HepG2 (cell line): Measurements from ENCODE around the gene N4BP2. TPM values are rescaled to one million over a fixed set of nuclear protein-coding genes. Genes with fewer than 3 reads are reported as not detected.

ENCODE experiments used
- CAMTA2 ChIP-seq: sonication (generic); formaldehyde crosslinking; IDR thresholded peaks from 2 replicates; pipeline ENCODE4 v1.4.0; 2020; ENCODE audit warnings: mild to moderate bottlenecking, missing genetic modification reagents, borderline replicate concordance
- CREM ChIP-seq, 2 experiments: sonication (generic) in 1 of 2; formaldehyde crosslinking in 1 of 2; IDR thresholded peaks; 2 replicates each; pipeline versions ENCODE4 v1.4.0 to v1.6.1; 2016 to 2020; ENCODE audit warnings: antibody characterized with exemption in 1 of 2, mild to moderate bottlenecking in 1 of 2, missing genetic modification reagents in 1 of 2
- ELF3 ChIP-seq: IDR thresholded peaks from 2 replicates; pipeline ENCODE4 v1.6.1; 2016; ENCODE audit warnings: missing genetic modification reagents, missing compliant biosample characterization
- FOSL2 ChIP-seq: sonication (generic); formaldehyde crosslinking; IDR thresholded peaks from 2 replicates; pipeline ENCODE4 v1.4.0; 2020; ENCODE audit warnings: missing genetic modification reagents
- HDAC1 ChIP-seq: sonication (generic); formaldehyde crosslinking; IDR thresholded peaks from 2 replicates; pipeline ENCODE4 v1.5.1; 2020; ENCODE audit warnings: mild to moderate bottlenecking, missing genetic modification reagents
- HNF1A ChIP-seq, 2 experiments: sonication (generic) in 1 of 2; formaldehyde crosslinking in 1 of 2; IDR thresholded peaks; 2 replicates each; pipeline versions ENCODE4 v1.4.0 to v1.6.1; 2016 to 2020; ENCODE audit warnings: borderline replicate concordance in 1 of 2, low read depth in 1 of 2, mild to moderate bottlenecking in 1 of 2, missing genetic modification reagents in 1 of 2
- HOXA9 ChIP-seq: sonication (generic); formaldehyde crosslinking; IDR thresholded peaks from 2 replicates; pipeline ENCODE4 v1.8.1; 2022; ENCODE audit warnings: missing genetic modification reagents, mild to moderate bottlenecking, moderate library complexity, borderline replicate concordance
- ISL2 ChIP-seq: sonication (generic); formaldehyde crosslinking; IDR thresholded peaks from 2 replicates; pipeline ENCODE4 v1.5.0; 2020; ENCODE audit warnings: missing genetic modification reagents
- KDM6A ChIP-seq: IDR thresholded peaks from 2 replicates; pipeline ENCODE4 v1.6.1; 2016; ENCODE audit warnings: low read depth
- NCOA2 ChIP-seq: sonication (generic); formaldehyde crosslinking; IDR thresholded peaks from 2 replicates; pipeline ENCODE4 v1.8.0; 2022; ENCODE audit warnings: inconsistent platforms
- NR2F6 ChIP-seq, 2 experiments: IDR thresholded peaks; 2 replicates each; pipeline ENCODE4 v1.6.1; 2016; ENCODE audit warnings: antibody characterized with exemption in 1 of 2, mild to moderate bottlenecking in 1 of 2
- NR3C1 ChIP-seq: sonication (generic); formaldehyde crosslinking; IDR thresholded peaks from 2 replicates; pipeline ENCODE4 v1.4.0; 2020; ENCODE audit warnings: missing genetic modification reagents
- PAXIP1 ChIP-seq: sonication (generic); formaldehyde crosslinking; conservative IDR thresholded peaks from 2 replicates; pipeline ENCODE4 v1.4.0; 2020; ENCODE audit warnings: mild to moderate bottlenecking, missing genetic modification reagents, moderate library complexity
- POLR2G ChIP-seq: fragments of 200-400 bp; formaldehyde crosslinking; IDR thresholded peaks from 2 replicates; pipeline ENCODE4 v1.6.1; 2018; ENCODE audit warnings: mild to moderate bottlenecking, low read depth, low read length, moderate library complexity
- SALL1 ChIP-seq: sonication (generic); formaldehyde crosslinking; IDR thresholded peaks from 2 replicates; pipeline ENCODE4 v1.8.0; 2022; ENCODE audit warnings: mild to moderate bottlenecking, missing genetic modification reagents
- SIN3A ChIP-seq: IDR thresholded peaks from 2 replicates; pipeline ENCODE4 v1.6.1; 2011; ENCODE audit warnings: low read depth, mild to moderate bottlenecking, control low read depth, low read length, borderline replicate concordance
- SOX13 ChIP-seq, 3 experiments: fragments of 450-650 bp in 1 of 3; sonication (generic) in 1 of 3; formaldehyde crosslinking in 1 of 3; IDR thresholded peaks in 2 of 3; conservative IDR thresholded peaks in 1 of 3; 2 replicates each; pipeline versions ENCODE4 v1.5.0 to v1.6.1; 2016 to 2020; ENCODE audit warnings: antibody characterized with exemption in 1 of 3, mild to moderate bottlenecking in 1 of 3, missing compliant biosample characterization in 1 of 3, missing genetic modification reagents in 1 of 3, moderate library complexity in 1 of 3
- SOX5 ChIP-seq: IDR thresholded peaks from 2 replicates; pipeline ENCODE4 v1.6.1; 2016; ENCODE audit warnings: borderline replicate concordance
- ZNF12 ChIP-seq: sonication (generic); formaldehyde crosslinking; IDR thresholded peaks from 2 replicates; pipeline ENCODE4 v1.5.0; 2020; ENCODE audit warnings: missing genetic modification reagents
- ZNF331 ChIP-seq: sonication (generic); formaldehyde crosslinking; IDR thresholded peaks from 2 replicates; pipeline ENCODE4 v1.4.0; 2020; ENCODE audit warnings: missing genetic modification reagents
- polyA plus RNA-seq, 8 experiments: library from polyadenylated mRNA; depleted of rRNA in 3 of 8; stranded (reverse) in 7 of 8; unstranded in 1 of 8; fragments of >200 nt; fragmentation: Illumina TruSeq in 4 of 8; extraction: Trizol in 4 of 8; gene quantifications; 2 replicates each; pipeline versions ENCODE4 v1.2.1 to v1.2.3, GENCODE V29; 2011 to 2016; ENCODE audit warnings: low read depth in 4 of 8, missing spikeins in 1 of 8, mixed read lengths in 1 of 8; ENCODE audit not compliant: insufficient read depth in 1 of 8
- total RNA-seq, 5 experiments: library from RNA; depleted of rRNA; stranded (reverse); fragments of >200 nt; fragmentation: Illumina TruSeq; extraction: Trizol; gene quantifications; 2 replicates each; pipeline ENCODE4 v1.2.3, GENCODE V29; 2016; ENCODE audit warnings: low read depth in 1 of 5

Gene N4BP2
- total and polyA plus RNA-seq, 2 of the 13 experiments (the other 11 are each of a cell fraction or from before 2014, with no cell fraction given) = 5.6 to 12.9 TPM

DNA sequence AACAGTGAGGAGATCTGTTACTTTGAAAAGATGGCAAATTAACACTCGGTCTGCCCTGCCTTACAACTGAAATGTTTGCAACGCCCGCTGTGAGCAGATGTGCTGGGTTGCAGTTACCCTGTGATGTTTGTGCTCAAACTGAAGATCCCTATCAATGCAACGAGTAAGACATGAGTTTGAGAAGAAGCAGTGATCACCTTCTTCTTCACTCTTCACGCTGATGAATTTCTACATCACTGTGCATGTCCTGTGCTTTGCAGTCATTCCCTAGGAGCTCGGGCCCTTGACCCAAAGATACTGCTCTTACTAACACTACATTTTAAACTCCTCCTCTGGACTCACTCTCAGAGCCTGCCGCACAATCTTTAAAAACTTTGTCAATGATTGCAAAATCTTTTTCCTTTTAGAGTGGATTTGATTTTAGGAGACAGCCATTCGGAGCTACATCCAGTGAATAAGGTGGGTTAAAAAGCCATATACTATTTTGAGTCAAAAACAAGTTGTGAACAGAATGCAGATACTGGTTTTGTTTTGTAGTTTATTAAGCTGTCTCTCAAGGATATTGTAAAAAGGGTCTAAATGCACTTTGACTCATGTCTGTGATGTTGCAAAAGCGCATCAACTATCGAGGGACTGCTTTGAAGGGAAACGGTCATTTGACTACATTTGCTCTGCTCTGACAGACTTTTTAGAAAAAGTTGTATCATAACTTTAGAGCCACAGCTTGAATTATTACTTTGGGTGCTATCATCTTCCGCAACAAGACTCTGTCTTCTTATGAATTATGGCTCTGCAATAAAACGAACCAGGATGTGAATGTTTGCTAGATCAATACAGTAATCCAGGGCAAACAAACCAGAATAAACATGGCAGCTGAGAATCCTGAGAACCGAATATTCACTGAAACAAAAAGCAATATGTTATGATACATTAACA, 134.5 kb downstream of the N4BP2 start (continued):
- TF ChIP-seq PAXIP1 (peak; percentile 91), KDM6A (0 out of 2 replicates have a peak, but pooled peaks have one; percentile 30), HNF1A (IDR thresholded peaks at IDR 0.05; ENCODE audit: low read depth) (peak; percentile 55; the same call in 1 of the 2 replicates), HNF1A (CRISPR knock-in tag; IDR thresholded peaks at IDR 0.05; ENCODE audit: borderline replicate concordance) (no peak), SOX5 (peak; percentile 68; the same call in 1 of the 2 replicates), NCOA2 (CRISPR knock-in tag) (peak; percentile 80), CREM (IDR thresholded peaks at IDR 0.05) (peak; percentile 68; the same call in 1 of the 2 replicates), CREM (CRISPR knock-in tag; IDR thresholded peaks at IDR 0.05) (no peak), HOXA9 (peak; percentile 65; the same call in 1 of the 2 replicates), ISL2 (CRISPR knock-in tag) (peak; percentile 66; the same call in 1 of the 2 replicates), ZNF12 (CRISPR knock-in tag) (no peak), SIN3A (0 out of 2 replicates have a peak, but pooled peaks have one; percentile 41), ELF3 (CRISPR knock-in tag) (peak; percentile 84), NR2F6 (IDR thresholded peaks at IDR 0.05) (no peak; the same call in 1 of the 2 replicates), NR2F6 (CRISPR knock-in tag; IDR thresholded peaks at IDR 0.05) (peak; percentile 34; the same call in 1 of the 2 replicates), SALL1 (peak; percentile 83; the same call in 1 of the 2 replicates), NR3C1 (CRISPR knock-in tag) (no peak), ZNF331 (CRISPR knock-in tag) (0 out of 2 replicates have a peak, but pooled peaks have one; percentile 26), CAMTA2 (CRISPR knock-in tag) (no peak), SOX13 (IDR thresholded peaks at IDR 0.05) (no peak), SOX13 (CRISPR knock-in tag; conservative IDR thresholded peaks at IDR 0.05 in 1 of 2, IDR thresholded peaks at IDR 0.05 in 1 of 2) (peak in 1 of 2 experiments; percentile 78; a peak in 2 of 4 replicates), HDAC1 (CRISPR knock-in tag) (peak; percentile 53; the same call in 1 of the 2 replicates), POLR2G (peak; percentile 39; the same call in 1 of the 2 replicates), FOSL2 (CRISPR knock-in tag) (peak; percentile 28; the same call in 1 of the 2 replicates)
